NCI-H774 (cell line): ENCODE measurements around the gene IL11RA.
A peak's percentile ranks its signal among the peaks of the same experiment; 100 is the strongest.
"Not testable (repeated sequence)": the region's sequence is repeated elsewhere in the genome, so short reads cannot be mapped to it uniquely, and the experiment has no call there.

ENCODE experiments used
- DNase-seq: peaks from one replicate; lab custom pipeline; 2025; lab: John Stamatoyannopoulos, UW

IL11RA gene

DNA sequence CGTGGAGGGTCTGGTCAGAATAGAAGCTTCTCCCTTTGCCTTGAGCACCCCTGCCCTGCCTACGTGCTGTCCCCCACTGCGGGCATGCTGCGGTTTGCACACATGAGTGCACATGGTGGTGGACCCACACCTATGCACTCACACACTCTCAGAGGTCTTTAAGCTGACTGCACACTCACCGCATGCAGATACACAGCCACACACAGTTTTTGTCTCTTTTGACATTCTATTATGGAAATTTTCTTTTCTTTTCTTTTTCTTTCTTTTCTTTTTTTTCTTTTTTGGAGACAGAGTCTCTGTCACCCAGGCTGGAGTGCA, 22.5 kb upstream of the IL11RA start:
- no peak for DNase-seq

GRCh38 chr9:34630402-34631154, 21.4 kb upstream of the IL11RA start:
- no peak for DNase-seq

DNA sequence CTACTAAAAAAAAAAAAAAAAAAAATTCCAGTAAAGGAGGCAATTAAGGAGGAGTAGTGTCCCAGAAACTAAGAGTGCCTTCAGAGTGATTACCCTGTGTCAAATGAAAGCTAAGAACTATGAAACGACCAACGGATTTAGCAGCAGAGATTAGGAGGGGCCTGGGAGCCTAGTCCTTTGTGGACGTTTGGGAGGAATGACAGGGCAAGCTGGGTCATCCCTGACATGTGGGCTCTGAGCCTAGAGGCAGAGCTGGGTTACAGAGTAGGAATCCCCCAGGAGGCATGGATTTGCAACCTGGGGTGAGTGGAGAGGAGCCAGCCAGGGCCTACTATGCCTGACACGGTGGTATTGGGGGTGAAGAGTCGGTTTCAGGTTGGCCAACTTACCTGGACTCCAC, 18.8 kb upstream of the IL11RA start:
- no peak for DNase-seq

GRCh38 chr9:34633851-34634550, 18.0 kb upstream of the IL11RA start:
- peak; percentile 22 for DNase-seq

GRCh38 chr9:34634551-34635248, 17.3 kb upstream of the IL11RA start:
- no peak for DNase-seq

DNA sequence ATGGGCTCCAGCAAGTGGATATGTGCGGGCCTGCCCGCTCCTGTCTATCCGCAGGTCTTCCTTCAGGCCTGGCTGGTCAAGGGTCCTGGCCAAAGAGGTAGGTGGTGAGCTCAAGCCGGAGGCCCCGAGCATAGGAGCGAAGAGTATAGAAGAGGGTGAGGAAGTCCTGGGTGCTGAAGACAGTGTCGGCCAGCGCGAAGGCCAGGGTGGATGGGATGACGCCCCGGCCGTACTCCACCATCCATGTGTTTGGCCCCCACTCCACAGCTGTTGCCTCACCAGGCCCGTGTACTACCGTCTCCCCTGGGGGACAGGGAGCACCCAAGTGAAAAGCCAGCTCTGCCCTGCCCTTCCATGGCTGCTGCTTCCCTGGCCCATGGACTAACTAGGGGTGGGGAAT, 16.4 kb upstream of the IL11RA start:
- DNase-seq: no peak

- DNase-seq: no peak
Observed at GRCh38 chr9:34636791-34637355, 15.1 kb upstream of the IL11RA start.

GRCh38 chr9:34637356-34638137, 14.4 kb upstream of the IL11RA start, which contains the start of gene SIGMAR1:
TSS of gene SIGMAR1 (minus strand) at chr9:34637787. CDS start at chr9:34637697, 90 bp downstream.
- peak; percentile 92 for DNase-seq

DNA sequence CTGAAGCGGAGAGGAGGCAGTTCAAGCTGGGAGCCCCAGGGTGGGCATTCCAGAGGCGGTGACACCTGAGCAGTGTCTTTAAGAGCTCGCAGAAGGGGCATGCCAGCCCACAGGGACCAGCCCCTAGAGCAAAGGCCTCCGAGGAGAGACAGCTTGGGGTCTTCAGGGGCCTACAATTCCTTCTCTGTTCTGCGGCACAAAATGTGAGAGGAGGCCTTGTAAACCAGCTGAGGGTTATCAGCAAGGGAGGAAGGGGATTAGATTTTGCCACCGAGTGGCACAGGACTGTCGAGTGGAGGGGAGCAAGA, 13.9 kb upstream of the IL11RA start:
- no peak for DNase-seq

- DNase-seq: not testable (repeated sequence)
Observed at GRCh38 chr9:34639322-34639721, 12.7 kb upstream of the IL11RA start.

DNA sequence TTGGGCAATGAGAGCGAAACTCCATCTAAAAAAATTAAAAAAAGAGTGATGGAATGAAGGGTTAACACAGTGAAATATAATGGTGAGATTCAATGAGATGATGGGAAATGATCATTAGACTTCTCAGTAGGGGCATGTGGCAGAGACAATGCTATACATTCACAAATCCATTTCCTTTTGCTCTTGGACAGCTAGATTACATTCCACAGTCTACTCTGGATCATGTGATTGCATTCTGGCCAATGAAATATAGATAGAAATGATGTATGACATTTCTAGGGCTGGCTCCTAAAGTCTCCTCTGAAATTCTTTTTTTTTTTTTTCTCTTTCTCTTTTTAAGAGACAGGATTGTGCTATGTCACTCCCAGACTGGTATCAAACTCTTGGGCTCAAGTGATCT, 9.3 kb upstream of the IL11RA start:
- DNase-seq: no peak

DNA sequence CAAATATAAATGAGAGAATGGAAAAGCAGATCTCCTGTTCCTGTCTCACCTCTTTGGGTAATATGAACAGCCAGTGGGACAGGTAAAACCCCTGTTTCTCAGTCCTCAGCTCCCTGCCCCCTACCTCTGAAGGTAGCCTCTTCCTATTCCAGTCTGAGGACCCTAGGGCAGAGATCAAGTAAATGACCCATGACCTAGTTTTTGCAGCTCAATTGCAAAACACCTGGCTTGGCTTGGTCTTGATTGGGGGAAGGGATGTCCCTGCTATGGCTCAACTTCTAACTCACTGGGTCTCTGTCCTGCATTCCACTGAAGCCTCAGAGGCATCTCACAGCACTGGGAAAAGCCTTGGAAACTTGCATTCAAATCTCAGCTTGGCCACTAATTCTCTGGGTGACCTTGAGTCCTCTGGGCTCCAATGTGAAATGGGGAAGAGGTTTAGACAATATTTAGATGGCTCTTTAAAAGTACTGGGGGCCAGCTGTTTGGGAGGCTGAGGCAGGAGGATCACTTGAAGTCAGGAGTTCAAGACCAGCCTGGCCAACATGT, 7.1 kb upstream of the IL11RA start:
- DNase-seq: no peak

GRCh38 chr9:34646211-34647083, 5.5 kb upstream of the IL11RA start, which contains the start of gene GALT:
TSS of gene GALT (plus strand) at chr9:34646675. CDS start at chr9:34646705, 30 bp downstream.
- peak; percentile 88 for DNase-seq

GRCh38 chr9:34647084-34647403, 4.9 kb upstream of the IL11RA start:
- no peak for DNase-seq

DNA sequence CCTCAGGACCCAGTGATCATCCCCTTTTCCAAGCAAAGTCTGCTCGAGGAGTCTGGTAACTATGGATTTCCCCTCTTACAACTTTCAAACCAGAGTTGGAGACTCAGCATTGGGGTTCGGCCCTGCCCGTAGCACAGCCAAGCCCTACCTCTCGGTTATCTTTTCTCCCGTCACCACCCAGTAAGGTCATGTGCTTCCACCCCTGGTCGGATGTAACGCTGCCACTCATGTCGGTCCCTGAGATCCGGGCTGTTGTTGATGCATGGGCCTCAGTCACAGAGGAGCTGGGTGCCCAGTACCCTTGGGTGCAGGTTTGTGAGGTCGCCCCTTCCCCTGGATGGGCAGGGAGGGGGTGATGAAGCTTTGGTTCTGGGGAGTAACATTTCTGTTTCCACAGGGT, 4.3 kb upstream of the IL11RA start:
- no peak for DNase-seq

DNA sequence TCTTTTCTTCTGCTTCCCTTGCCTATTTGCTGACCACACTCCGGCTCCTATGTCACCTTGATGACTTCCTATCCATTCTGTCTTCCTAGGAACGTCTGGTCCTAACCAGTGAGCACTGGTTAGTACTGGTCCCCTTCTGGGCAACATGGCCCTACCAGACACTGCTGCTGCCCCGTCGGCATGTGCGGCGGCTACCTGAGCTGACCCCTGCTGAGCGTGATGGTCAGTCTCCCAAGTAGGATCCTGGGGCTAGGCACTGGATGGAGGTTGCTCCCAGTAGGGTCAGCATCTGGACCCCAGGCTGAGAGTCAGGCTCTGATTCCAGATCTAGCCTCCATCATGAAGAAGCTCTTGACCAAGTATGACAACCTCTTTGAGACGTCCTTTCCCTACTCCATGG, 3.3 kb upstream of the IL11RA start:
- DNase-seq: no peak

GRCh38 chr9:34650816-34651215, 1.2 kb upstream of the IL11RA start:
- DNase-seq: no peak

DNA sequence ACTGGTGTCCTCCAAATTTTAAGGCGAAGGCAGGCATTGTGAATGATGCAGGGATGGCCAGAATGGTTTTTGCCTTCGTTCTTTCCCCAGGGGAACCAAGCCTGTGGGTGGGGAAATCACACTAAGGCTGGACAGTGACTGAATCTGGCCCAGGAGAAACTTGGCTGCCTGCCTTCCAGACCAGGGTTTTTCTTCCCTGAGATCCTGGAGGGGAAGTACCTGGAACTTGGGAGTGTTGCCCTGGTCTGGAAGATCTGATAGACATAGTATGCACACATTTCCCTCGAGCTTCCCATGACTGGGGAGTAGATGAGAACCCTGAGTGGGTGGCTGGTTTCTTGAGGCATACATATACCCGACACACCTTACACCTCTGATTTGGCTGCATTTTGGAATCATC, 664 bp upstream of the IL11RA start:
- DNase-seq: no peak

GRCh38 chr9:34652602-34653000, 616 bp downstream of the IL11RA start:
- DNase-seq: no peak

GRCh38 chr9:34653151-34654072, 1.4 kb downstream of the IL11RA start:
- no peak for DNase-seq
